Amniotic stem cell (primary cell): ENCODE data around the gene ATXN1.
A peak's percentile ranks its signal among the peaks of the same experiment; 100 is the strongest.

ENCODE experiments used
- DNase-seq: peaks from one replicate; lab custom pipeline; 2025; lab: John Stamatoyannopoulos, UW

Gene ATXN1

DNA sequence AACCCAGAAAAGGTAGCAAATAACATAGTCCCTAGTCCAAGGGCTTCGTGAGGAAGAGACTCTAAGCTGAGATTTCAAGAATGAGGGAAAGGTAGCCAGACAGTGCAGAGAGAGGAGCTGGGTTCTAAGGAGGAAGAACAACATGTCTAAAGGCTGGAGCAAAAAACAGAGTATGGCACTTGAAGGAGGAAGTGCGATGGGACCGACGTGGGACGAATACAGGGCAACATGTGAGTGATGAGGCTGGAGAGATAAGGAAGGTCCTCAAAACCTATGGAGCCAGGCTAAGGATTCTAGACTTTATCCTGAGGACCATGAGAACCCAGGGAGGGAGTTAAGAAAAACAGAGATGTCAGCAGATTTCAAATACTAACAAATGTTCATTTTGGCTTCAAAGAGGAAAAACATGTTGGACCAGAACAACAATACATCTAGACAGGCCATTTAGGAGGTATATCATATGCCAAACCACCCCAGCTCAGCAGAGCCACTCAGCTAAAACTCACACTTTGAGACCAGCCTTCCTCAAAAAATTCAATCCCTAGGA, 17.5 kb downstream of the ATXN1 start:
- DNase-seq, result no peak

DNA sequence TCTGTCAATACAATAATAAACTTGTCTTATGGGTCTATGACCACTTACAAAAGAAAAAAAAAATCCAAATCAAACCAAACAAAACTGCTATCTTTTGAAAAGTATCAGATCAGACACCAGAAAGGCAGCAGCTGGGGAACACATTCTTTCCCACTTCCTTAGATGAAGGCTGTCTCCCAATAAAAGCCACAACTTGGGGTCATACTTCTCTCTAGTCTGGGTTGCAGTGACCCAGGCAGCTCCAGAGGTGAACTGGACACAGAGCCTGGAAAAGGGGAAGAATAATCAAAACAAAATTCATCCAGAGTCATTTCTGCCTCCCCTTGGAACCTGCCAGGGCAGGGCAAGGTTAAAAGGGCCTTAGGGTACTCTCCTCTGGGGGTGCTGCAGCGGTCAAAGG, 19.1 kb downstream of the ATXN1 start:
- DNase-seq, result no peak

DNA sequence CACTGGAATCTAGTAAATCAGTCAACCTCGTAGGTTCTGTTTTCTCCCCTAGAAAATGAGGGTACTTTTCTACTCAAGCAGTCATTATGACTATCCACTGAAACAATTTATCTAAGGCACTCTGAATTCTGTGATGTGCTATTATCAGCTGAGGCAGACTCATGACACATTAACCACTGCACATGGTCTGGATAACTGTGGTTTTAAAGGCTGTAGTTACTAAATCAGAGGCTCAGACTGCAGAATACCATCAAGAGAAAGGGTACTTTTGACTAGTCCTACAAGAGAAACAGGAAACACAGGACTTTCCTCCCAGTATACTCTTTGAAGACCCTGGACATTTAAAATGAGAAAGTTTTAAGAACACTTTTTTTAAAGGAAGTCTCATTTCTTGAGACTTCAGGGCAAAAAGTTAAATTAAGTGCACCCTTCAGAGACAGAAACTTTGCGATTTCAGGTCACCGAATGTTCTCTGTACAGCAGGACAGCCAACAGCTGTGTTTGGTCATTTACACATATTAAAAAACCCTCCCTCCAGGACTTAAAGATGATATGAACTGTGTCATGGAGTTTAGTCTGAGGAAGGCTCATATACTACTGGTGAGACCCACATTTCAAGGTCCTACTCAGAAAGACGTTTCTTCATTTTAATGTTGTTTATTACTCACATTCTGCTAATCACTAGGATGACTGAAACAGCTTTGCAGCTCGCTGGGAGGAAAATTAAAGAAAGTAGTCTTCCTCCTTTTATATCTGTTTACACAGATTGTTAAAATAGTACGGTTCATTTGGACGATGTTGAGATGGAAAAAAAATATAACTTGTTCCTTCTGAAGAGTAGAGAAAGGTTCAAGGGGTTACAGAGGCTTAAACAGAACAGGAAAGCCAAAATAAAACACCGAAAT, 19.9 kb downstream of the ATXN1 start:
- DNase-seq, result peak; percentile 74

DNA sequence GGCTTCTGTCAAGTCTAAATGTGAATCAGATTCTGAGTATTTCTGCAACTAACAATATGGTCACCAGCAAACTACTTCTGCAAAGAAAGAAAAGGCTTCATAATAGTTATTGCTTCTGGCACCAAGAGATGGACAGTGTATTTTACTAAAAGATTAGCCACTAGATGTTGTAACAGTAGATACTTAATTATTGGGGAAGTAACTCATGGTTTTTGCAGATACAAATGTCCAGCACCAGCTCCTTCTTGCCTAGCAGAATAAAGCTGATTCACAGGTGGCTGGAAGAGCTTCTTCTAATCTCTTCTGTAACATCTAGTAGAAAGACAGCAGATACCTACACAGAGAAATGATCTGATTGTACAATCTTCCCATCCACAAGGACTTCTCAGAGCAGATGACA, 21.2 kb downstream of the ATXN1 start:
- DNase-seq, result no peak

DNA sequence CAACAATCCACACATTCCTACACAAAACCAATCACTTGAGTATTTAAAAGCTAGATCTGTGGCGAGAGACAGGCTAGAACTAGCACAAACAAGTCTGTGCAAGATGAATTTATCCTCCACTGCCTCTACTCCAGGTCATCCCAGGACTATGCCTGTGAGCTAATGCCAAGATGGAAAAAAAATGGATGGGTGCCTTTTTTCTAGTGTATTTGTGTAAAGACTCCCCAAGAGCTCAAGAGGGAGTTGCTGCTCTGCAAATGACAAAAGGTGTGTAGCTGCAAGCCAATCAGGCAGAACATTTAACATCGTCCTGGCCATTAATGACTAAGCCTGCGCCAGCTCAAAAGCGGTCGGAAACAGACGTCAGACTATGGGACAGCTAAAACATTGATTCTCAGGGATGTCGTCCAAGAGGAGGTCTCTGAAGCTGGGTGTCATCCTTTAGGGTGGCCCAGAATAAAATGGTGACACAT, 21.9 kb downstream of the ATXN1 start:
- no peak for DNase-seq

DNA sequence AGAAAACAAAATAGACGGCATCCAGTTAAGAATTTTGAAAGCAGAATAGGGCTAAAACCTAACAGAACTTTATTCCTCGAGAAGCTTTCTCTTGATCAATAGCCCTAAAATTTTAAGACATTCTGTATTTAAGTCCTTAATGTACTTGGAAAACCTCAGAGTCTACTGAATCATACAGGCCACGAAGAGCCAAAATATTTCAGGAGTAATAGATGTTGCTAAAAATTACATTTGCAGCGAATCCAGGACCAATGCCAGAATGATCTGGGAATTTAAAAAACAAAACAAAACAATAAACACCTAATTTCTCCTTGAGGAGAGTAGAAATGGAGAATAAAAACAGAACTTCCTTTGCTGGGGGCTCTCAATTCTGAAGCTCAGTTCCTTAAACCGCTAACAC, 23.3 kb downstream of the ATXN1 start:
- no peak for DNase-seq

DNA sequence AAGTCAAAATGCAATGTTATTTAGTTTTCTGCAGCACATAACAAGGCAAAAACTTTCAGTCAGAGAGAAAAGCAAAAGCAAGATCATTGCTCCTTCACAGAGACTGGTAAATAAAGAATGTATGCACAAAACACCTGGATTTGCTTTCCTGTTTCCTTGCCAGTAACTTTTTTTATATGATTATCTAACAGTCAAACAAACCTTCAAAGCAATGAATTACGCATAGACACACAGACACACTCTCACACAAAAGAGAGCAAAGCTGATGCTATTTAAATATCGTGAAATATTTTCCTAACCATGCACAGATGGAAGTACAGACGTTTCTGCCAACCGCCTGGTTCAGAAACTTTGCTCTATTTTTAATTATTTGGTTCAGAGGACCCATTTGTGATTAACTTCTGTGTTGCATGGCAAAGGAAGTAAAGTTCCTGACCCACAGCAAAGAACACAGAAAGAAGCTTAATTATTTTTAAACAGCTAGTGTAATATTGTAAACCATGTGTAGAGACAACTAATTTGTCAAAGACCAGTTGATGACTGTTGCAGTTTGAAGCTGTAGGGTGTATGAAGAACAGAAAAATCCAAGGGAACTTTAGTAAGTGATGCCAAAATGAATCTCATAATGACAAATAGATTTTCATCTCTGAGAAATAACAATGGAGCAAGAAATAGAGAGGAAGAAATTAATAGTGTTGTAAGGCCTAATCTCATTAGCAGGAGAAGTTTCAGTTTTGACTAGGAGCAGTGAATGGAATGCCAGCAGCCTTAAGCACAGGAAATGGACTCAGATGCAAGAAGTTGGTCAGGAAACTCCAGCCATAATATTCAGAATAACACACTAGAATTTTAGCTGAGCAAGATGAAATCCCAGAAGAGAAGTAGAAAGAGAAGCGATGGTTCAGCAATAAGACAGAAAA, 24.1 kb downstream of the ATXN1 start:
- no peak for DNase-seq

DNA sequence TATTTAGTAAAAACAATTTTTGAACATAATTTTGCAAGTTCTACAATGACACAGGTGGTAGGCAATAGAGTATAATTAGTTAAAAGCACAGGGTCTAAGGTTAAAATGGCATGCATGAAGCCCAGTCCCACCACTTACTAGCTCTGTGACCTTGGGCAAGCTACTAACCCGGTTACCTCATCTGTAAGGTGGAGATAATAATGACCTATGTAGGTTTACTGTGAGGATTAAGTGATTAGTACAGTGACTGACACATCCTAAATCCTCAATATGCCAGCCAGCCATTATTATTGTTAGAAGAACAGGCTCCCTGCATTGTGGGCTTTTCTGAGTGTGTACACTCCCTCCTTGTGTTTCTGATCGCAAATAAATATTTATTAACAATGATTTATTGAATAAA, 26.2 kb downstream of the ATXN1 start:
- no peak for DNase-seq

DNA sequence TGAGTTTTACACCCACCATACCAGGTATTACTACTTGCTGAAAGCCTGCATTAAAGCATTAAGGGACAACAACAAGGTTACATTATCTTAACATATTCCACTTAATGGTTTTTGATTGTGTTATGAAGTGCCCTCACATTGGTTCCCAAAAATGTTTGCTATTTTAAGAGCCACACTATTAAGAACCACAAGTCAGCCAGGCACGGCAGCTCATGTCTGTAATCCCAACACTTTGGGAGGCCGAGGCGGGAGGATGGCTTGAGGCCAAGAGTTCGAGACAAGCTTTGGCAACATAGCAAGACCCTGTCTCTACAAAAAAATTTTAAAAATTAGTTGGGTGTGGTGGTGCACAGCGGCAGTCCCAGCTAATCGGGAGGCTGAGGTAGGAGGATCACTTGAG, 28.2 kb downstream of the ATXN1 start:
- no peak for DNase-seq

DNA sequence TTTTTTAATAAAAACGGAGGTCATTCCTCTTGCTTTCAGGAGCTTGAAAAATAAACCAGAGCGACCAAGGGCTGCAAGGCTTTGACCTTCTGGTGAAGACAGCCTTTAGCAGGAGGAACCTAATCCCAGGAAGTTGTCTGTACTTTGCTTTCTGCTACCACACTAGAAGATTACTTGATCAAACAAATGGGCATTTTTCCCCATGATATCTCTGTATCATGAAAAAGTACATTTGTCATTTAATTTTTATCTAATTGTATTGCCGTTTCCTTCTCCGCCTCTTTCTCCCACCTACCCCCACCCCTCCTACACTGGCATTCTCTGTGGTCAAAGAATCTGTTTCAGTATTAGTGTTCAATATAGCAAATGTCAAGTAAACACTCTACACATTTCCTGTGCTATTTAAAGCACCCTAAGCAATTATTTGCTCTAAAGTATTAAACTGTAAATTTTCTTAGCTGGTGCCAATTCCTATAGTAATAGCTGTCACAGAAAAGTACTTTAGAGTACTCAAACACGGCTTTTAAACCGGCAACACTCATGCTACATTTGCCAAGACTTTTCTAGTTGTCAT, 29.7 kb downstream of the ATXN1 start:
- DNase-seq, result no peak

DNA sequence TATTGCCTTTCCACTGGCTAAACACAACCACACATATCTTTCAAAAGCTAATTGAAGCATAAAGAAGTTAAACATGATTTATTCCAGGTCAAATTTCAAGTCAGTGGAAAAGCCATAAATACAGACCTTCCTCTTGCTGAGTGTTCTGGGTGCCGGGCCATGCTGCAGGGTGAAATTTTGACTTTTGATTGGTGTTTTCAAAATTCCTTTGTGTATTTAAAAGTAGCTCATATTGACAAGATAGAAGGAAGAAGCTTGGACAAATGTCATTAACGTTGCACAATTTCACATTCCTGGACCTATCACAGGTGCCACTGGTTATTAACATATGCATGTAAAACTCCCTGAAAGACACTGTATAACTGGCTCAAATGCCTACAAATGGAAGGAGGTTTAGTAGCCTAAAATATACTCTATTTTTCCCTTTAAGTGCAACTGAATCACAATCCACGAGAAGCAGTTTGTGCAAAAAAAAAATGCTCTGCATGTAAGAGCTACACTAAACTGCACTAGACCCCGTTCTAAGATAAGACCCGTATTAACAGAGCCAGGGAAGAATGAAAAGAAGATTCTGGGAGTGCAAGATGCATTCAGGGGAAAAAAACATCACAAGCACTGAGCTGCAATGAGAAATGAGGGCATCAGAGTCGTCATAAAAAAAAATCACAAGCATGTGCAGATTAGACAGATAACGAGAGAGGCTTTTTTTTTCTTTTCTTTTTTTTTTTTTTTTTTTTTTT, 30.4 kb downstream of the ATXN1 start:
- no peak for DNase-seq

DNA sequence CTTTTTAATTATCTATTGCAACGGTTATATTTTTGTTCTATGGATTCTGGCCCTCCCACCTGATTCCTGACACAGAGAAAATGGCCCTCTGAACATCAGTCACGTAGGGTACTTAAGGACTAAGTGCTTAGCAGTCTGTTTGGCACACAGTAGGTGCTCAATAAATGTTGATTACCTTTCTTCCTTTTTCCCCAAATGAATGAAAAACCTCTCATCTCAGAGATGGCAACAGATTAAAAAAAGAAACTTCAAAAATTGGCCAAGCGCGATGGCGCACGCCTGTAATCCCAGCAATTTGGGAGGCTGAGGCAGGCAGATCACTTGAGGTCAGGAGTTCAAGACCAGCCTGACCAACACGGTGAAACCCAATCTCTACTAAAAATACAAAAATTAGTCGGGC, 31.5 kb downstream of the ATXN1 start:
- DNase-seq, result no peak

DNA sequence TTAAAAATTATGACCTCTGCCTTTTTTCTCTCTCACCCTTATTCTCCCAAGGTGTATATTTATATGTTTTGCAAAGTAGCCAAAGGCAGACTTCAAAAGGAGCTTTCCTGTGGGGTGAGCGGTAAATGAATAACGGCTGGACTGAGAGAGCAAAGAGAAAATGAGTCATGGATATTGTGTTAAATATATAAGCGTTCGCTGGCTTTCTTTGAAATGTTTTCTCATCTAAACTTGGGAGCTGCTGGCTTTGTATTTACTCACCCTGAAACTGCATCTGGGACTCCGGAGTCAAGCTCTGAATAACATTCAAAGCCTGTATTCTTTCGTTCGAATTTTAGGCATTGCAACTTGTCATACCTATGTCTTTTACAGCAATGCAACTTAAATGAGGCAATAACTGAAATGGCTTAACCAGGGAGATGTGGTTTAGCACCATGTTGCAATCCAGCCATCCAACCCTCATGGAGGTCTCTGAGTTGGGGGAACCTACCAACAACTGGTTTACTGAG, 32.0 kb downstream of the ATXN1 start:
- no peak for DNase-seq

DNA sequence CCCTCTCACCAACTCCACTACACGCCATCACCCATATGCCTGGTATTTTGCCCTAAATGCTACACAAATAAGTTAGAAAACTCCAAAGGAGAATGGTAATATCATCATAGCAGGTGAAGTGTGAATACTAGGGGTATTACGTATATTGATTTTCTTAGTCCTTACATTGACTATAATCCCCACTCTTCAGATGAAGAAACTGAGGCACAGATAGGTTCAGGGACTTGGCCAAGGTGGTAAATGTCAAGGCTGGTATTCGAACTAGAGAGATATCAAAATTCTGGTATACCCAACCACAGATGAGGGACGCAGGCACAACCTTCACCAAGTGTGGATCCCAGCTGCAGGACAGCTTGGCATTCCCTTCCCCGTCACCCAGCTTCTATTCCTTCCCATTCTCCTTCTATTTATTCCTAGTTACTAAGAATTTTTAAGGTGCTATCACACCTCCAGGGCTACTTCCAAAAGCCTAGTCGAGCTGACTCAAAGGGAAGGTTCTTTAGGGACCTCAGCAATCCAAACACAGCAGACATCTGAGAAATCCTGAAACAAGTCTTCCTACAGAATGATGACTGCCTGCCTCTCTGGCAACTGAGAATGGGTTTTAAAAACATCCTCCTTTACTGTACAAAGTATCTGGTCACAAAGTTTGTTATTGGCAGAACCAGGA, 32.6 kb downstream of the ATXN1 start:
- no peak for DNase-seq

DNA sequence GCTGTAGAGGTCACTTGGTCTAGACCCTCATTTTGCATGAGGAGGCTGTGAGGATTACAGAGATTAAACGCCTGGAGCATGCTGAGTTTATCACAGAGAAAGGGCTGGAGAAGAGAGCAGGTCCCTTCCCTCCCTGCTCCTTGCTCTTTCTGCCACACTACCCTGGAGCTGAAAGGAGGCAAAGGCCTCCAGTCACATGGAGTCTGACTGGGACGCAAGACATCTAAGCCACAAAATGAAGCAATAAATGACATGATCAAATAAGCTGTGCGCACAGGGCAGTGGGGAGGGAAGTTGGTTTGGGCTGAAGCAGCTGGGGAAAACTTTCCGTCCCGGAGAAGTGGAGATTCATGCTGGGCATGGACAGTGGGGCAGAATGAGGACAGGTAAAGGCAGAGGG, 33.3 kb downstream of the ATXN1 start:
- DNase-seq, result no peak

DNA sequence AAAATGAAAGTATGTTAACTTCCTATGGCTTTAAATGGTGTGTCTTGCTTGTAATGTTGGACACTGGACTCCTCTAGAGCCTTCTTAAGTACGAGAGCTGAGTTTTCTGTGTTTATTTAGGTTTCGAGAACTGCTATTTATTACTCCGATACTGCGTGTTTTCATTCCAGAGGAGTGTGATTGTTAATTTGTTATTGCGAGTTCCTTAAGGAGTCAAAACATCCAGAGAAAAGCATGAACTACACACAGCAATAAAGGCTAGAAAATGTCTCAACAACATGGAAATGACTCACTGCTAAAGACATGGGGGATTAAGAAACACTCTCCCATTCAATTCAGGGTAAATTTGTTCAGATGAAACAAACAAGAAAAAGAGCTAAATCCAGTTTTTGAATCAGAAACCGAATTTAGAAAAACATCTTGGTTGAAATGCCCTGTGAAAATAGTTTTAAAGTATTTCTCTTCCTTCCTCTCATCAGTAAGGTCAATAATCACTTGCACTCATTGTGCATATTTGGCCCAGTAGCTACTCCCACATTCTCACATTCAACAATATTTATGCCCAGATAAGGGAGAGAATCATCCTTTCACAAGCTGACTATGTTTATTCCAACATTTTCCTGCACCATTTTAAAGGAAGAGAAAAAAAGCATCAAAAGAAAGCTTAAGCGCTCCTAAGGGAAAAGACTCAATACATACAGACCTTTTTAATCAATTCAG, 36.0 kb downstream of the ATXN1 start:
- no peak for DNase-seq

DNA sequence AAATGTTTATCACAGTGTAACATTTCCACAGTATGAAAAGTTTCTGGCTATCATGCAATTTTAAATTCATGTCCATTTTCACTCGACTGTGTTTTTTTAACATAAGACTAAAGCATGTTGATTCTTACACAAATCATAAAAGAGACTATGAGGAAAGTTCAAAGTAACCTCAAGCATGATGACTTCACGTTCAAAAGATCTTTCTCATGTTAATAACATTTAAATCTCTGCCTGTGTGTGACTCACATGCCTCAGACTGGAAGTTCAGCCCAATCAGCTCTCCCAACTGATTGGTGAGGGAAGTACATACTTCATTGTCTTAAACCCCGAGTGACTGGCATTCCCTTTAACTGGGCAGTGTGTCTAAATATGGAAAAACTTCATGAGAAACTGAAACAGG, 37.4 kb downstream of the ATXN1 start:
- peak; percentile 88 for DNase-seq

DNA sequence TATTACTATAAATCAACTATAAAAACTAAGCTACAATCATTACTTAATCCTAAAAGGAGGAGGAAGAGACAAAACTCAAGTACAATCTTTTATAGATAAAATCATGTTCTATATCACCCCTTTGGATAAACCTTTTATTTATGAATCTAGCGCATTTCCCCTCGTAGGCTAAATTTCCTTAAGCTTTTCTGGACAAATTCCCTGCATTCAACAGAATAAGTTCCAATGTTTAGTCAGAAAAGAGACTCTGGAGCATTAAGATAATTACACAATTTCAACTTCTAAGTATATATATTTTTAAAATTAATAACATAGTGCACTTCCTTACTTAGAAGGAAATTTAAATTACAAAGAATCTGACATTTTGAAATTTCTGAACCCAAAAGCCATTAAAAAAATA, 37.9 kb downstream of the ATXN1 start:
- DNase-seq, result no peak

DNA sequence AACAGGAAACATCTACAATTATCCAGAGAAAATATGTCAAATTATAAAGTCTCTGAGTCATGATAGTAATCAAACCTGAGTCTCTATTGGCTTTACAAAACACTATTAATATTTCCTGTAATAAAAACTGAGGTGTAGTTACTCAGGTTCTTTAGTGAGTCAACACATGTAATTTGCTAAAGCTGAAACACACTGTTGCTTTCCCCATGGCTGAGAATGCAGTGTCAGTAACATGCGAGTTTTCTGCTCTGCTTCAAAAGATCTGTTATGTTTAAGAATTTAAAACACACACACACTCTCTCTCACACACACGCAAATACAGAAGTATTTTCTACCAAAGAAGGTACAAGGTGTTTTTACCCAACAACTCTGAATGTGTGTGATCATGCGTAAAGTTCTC, 38.6 kb downstream of the ATXN1 start:
- DNase-seq, result no peak

DNA sequence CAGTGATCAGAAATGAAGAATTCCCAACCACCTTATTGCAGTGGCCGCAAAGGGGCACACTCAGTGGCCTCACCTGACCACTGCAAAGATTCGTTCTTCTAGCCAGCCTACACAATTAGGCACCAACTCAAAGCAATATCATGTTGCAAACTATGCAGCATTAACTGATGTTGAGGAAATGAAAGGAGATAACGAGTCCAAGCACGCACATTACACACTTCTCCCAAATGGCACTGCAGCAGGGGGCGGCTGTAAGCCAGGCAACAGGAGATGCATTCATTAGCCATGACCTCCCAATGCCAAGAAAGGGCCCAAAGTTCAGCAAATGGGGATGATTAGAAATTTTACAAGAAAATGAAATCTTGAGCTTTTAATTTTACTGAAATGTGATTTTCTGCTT, 39.3 kb downstream of the ATXN1 start:
- DNase-seq, result no peak
